ENCODE data around the gene LTBP3.

GRCh38 chr11:65590240-65590738, 32.1 kb upstream of the LTBP3 start:
- TF ChIP-seq CTCF (conservative IDR thresholded peaks at IDR 0.05; ENCODE audit: low read depth, low read length) (no peak), EZH2 (IDR thresholded peaks at IDR 0.05; ENCODE audit: borderline replicate concordance, low read depth, low read length, poor library complexity, severe bottlenecking) (no peak)
